NCI-H2029 (cell line): ENCODE measurements around the gene ADGRG6.
"Not testable (repeated sequence)": the region's sequence is repeated elsewhere in the genome, so short reads cannot be mapped to it uniquely, and the experiment has no call there.

Experiments
- DNase-seq: peaks from one replicate; lab custom pipeline; 2025; lab: John Stamatoyannopoulos, UW

The ADGRG6 gene

GRCh38 chr6:142301651-142302391 lies at the start of gene ADGRG6:
TSS of gene ADGRG6 (plus strand) at chr6:142302007. CDS start at chr6:142302330, 323 bp downstream.
- no peak for DNase-seq

- no peak for DNase-seq
These were observed 47.3 kb upstream of the ADGRG6 start for GRCh38 chr6:142254513-142254912.

- DNase-seq, result no peak
These were observed 46.0 kb upstream of the ADGRG6 start for GRCh38 chr6:142255785-142256184.

- DNase-seq, result no peak
These were observed 43.5 kb upstream of the ADGRG6 start for GRCh38 chr6:142258305-142258704.

GRCh38 chr6:142258757-142259156 lies 43.0 kb upstream of the ADGRG6 start:
- DNase-seq, result no peak

GRCh38 chr6:142260748-142261147 lies 41.1 kb upstream of the ADGRG6 start:
- no peak for DNase-seq

- no peak for DNase-seq
These were observed 39.6 kb upstream of the ADGRG6 start for GRCh38 chr6:142262231-142262630.

- no peak for DNase-seq
These were observed 36.3 kb upstream of the ADGRG6 start for GRCh38 chr6:142265476-142265875.

- DNase-seq, result no peak
These were observed 35.7 kb upstream of the ADGRG6 start for GRCh38 chr6:142266060-142266459.

GRCh38 chr6:142271476-142271875 lies 30.3 kb upstream of the ADGRG6 start:
- no peak for DNase-seq

GRCh38 chr6:142274656-142275055 lies 27.2 kb upstream of the ADGRG6 start:
- no peak for DNase-seq

- DNase-seq, result no peak
These were observed 26.4 kb upstream of the ADGRG6 start for GRCh38 chr6:142275236-142276006.

GRCh38 chr6:142276256-142276655 lies 25.6 kb upstream of the ADGRG6 start:
- DNase-seq, result no peak

- DNase-seq, result no peak
These were observed 22.2 kb upstream of the ADGRG6 start for GRCh38 chr6:142279350-142280180.

GRCh38 chr6:142280265-142280664 lies 21.5 kb upstream of the ADGRG6 start:
- DNase-seq, result no peak

- no peak for DNase-seq
These were observed 20.9 kb upstream of the ADGRG6 start for GRCh38 chr6:142280927-142281326.

- not testable (repeated sequence) for DNase-seq
These were observed 18.7 kb upstream of the ADGRG6 start for GRCh38 chr6:142283138-142283537.

GRCh38 chr6:142284419-142284818 lies 17.4 kb upstream of the ADGRG6 start:
- no peak for DNase-seq

GRCh38 chr6:142285235-142286087 lies 16.3 kb upstream of the ADGRG6 start:
- DNase-seq, result no peak

GRCh38 chr6:142286088-142286409 lies 15.8 kb upstream of the ADGRG6 start:
- DNase-seq, result no peak

GRCh38 chr6:142289687-142290086 lies 12.1 kb upstream of the ADGRG6 start:
- DNase-seq, result no peak

GRCh38 chr6:142290851-142291250 lies 11.0 kb upstream of the ADGRG6 start:
- no peak for DNase-seq
